Sigmoid colon (tissue), 7 donors: ENCODE results near the gene HNF1B. TPM values are rescaled to one million over a fixed set of nuclear protein-coding genes. Genes with fewer than 3 reads are reported as not detected.

ENCODE experiments used
- DNase-seq: peaks from one replicate; pipeline ENCODE4 v3.0.0-alpha.2; 2019
- H3K27ac ChIP-seq, 4 donors: fragments of 200-600 bp; sonication (generic); one replicate each; pipeline ENCODE4 v1.5.1; 2016 to 2019; ENCODE audit warnings: mild to moderate bottlenecking in 1 of 4
- H3K27me3 ChIP-seq, 3 donors: fragments of 200-600 bp; sonication (generic); one replicate each; pipeline ENCODE4 v1.5.1; 2019; ENCODE audit warnings: mild to moderate bottlenecking in 1 of 3
- H3K36me3 ChIP-seq, 4 donors: fragments of 200-600 bp; sonication (generic); one replicate each; pipeline ENCODE4 v1.5.1; 2016 to 2019
- H3K4me1 ChIP-seq, 4 donors: fragments of 200-600 bp; sonication (generic); one replicate each; pipeline ENCODE4 v1.5.1; 2017 to 2019
- H3K4me3 ChIP-seq, 4 donors: fragments of 200-600 bp; sonication (generic); one replicate each; pipeline ENCODE4 v1.5.1; 2017 to 2019; ENCODE audit warnings: mild to moderate bottlenecking in 2 of 4, moderate library complexity in 1 of 4
- H3K9me3 ChIP-seq, 4 donors: fragments of 200-600 bp in 3 of 4; sonication (generic) in 3 of 4; one replicate each; pipeline versions ENCODE4 v1.5.1 to v1.6.1; 2013 to 2019
- CTCF ChIP-seq, 4 experiments: fragments of 450-650 bp in 3 of 4; fragments of 200-600 bp in 1 of 4; IDR thresholded peaks; one replicate each; pipeline ENCODE4 v1.5.1; 2016 to 2019; ENCODE audit warnings: antibody characterized with exemption in 4 of 4, mild to moderate bottlenecking in 3 of 4, moderate library complexity in 2 of 4
- EP300 ChIP-seq, 4 donors: sonication (generic); formaldehyde crosslinking; IDR thresholded peaks; one replicate each; pipeline ENCODE4 v1.6.1; 2017; ENCODE audit warnings: antibody characterized with exemption in 4 of 4
- POLR2A ChIP-seq, 2 donors: fragments of 450-650 bp; IDR thresholded peaks; one replicate each; pipeline ENCODE4 v1.6.1; 2016; ENCODE audit warnings: antibody characterized with exemption in 2 of 2, mild to moderate bottlenecking in 2 of 2, moderate library complexity in 2 of 2
- POLR2AphosphoS5 ChIP-seq, 4 donors: sonication (generic); formaldehyde crosslinking; IDR thresholded peaks; one replicate each; pipeline ENCODE4 v1.6.1; 2017; ENCODE audit warnings: antibody characterized with exemption in 4 of 4
- WGBS, 2 donors: extraction: QIAGEN DNeasy Blood & Tissue Kit; methylation state at CpG; one replicate each; pipeline ENCODE4 v1.1.7; 2013; 5-methylcytosine and 5-hydroxymethylcytosine counted together
- intact Hi-C: fragments of 100-400 bp; cut with DNase I; formaldehyde crosslinking; loops from one replicate; pipeline ENCODE4 v1.15.1; 2023
- polyA plus RNA-seq, 3 donors: library from polyadenylated mRNA; stranded (reverse); fragments of 200-250 nt; gene quantifications; one replicate each; pipeline ENCODE4 v1.2.3, GENCODE V29; 2013
- total RNA-seq, 4 donors: library from RNA; depleted of rRNA; stranded (reverse); fragments of >200 nt; gene quantifications; one replicate each; pipeline ENCODE4 v1.1.0, GENCODE V29; 2016
- donor health status: healthy with polysubstance abuse.
- donor health status: Bipolar disorder and iron deficiency.
- donor health status: healthy.

Gene HNF1B
- total and polyA plus RNA-seq, 7 donors: 0.28 to 13.2 (median 10.7) TPM; not detected in 3

GRCh38 chr17:37743612-37743874 lies 1.3 kb downstream of the HNF1B start:
- peaks cover 72 to 100% (median 88%) of the 10 kb centered on the region in 3 donors for H3K27me3 ChIP-seq
- WGBS, 2 donors: 1% methylated on average over 19 of the region's 19 CpGs
- no peak for DNase-seq
- intact Hi-C loops: no loop called here
- H3K4me1 ChIP-seq: peaks cover 0 to 38% (median 32%) of the 10 kb centered on the region in 4 donors
- peak overlapping the region in 3 of 4 donors; percentile 8 to 31 (median 16) for H3K4me3 ChIP-seq
- TF ChIP-seq POLR2A (IDR thresholded peaks at IDR 0.05): no peak
- TF ChIP-seq POLR2AphosphoS5 (IDR thresholded peaks at IDR 0.05): no peak
- TF ChIP-seq CTCF (IDR thresholded peaks at IDR 0.05): no peak
- no peak for TF ChIP-seq EP300 (IDR thresholded peaks at IDR 0.05)
- H3K27ac ChIP-seq: no peak overlapping the region
- no peaks in the 10 kb centered on the region for H3K36me3 ChIP-seq
- H3K9me3 ChIP-seq: no peaks in the 10 kb centered on the region

- H3K27me3 ChIP-seq: peaks cover 72 to 100% (median 94%) of the 10 kb centered on the region in 3 donors
- peaks cover 0 to 38% (median 32%) of the 10 kb centered on the region in 4 donors for H3K4me1 ChIP-seq
- no peaks in the 10 kb centered on the region for H3K9me3 ChIP-seq
- no peak for DNase-seq
- H3K27ac ChIP-seq: no peak overlapping the region
- intact Hi-C loops: no loop called here
- no peaks in the 10 kb centered on the region for H3K36me3 ChIP-seq
- 1 to 3% methylated on average over 76 of the region's 76 CpGs for WGBS, 2 donors
- TF ChIP-seq EP300 (IDR thresholded peaks at IDR 0.05): no peak
- TF ChIP-seq CTCF (IDR thresholded peaks at IDR 0.05): no peak
- TF ChIP-seq POLR2AphosphoS5 (IDR thresholded peaks at IDR 0.05): no peak
- peak overlapping the region in 3 of 4 donors; percentile 31 to 35 (median 35) for H3K4me3 ChIP-seq
These were observed 1.9 kb downstream of the HNF1B start for GRCh38 chr17:37742762-37743611.

GRCh38 chr17:37742116-37742761 lies 2.6 kb downstream of the HNF1B start:
- 1 to 2% methylated on average over 51 of the region's 51 CpGs for WGBS, 2 donors
- intact Hi-C loops: no loop called here
- H3K27ac ChIP-seq: no peak overlapping the region
- H3K27me3 ChIP-seq: peaks cover 76 to 100% (median 100%) of the 10 kb centered on the region in 3 donors
- peak overlapping the region in 3 of 4 donors; percentile 31 to 35 (median 35) for H3K4me3 ChIP-seq
- no peak for DNase-seq
- TF ChIP-seq POLR2AphosphoS5 (IDR thresholded peaks at IDR 0.05): peak in 1 of 4 donors; percentile 33
- no peak for TF ChIP-seq CTCF (IDR thresholded peaks at IDR 0.05)
- TF ChIP-seq EP300 (IDR thresholded peaks at IDR 0.05): no peak
- no peak for TF ChIP-seq POLR2A (IDR thresholded peaks at IDR 0.05)
- no peaks in the 10 kb centered on the region for H3K36me3 ChIP-seq
- H3K4me1 ChIP-seq: peaks cover 0 to 38% (median 32%) of the 10 kb centered on the region in 4 donors
- no peaks in the 10 kb centered on the region for H3K9me3 ChIP-seq

- TF ChIP-seq POLR2AphosphoS5 (IDR thresholded peaks at IDR 0.05): peak in 3 of 4 donors; percentile 36 to 74 (median 67)
- TF ChIP-seq POLR2A (IDR thresholded peaks at IDR 0.05): no peak
- intact Hi-C loops: no loop called here
- 3 to 10% methylated on average over 22 of the region's 22 CpGs for WGBS, 2 donors
- Histone ChIP-seq H3K4me1 (peaks cover 0 to 38% (median 32%) of the 10 kb centered on the region in 4 donors), H3K36me3 (no peaks in the 10 kb centered on the region), H3K9me3 (no peaks in the 10 kb centered on the region), H3K27ac (no peak overlapping the region), H3K27me3 (peaks cover 78 to 100% (median 96%) of the 10 kb centered on the region in 3 donors), H3K4me3 (peak overlapping the region in 3 of 4 donors; percentile 31 to 35 (median 35))
- no peak for DNase-seq
These were observed 3.3 kb downstream of the HNF1B start for GRCh38 chr17:37741341-37742115.
